Heart right ventricle (tissue), 16 donors: Measurements from ENCODE around the gene ABI1. TPM values are rescaled to one million over a fixed set of nuclear protein-coding genes. Genes with fewer than 3 reads are reported as not detected.

Experiments used
- ATAC-seq, 8 donors: fragments of 200-7000 bp; cut with Tn5 transposase; one replicate each; pipeline ENCODE4 v1.9.1; 2020; ENCODE audit warnings: mild to moderate bottlenecking in 8 of 8, moderate library complexity in 8 of 8, moderate number of reproducible peaks in 1 of 8
- DNase-seq, 2 donors: peaks; one replicate each; pipeline ENCODE4 v3.0.0-alpha.2; 2020
- H3K27ac ChIP-seq, 10 donors: fragments of 200-600 bp; sonication (generic) in 2 of 10; one replicate each; pipeline versions ENCODE4 v1.5.0 to v1.8.0; 2020 to 2022; ENCODE audit warnings: mild to moderate bottlenecking in 3 of 10
- H3K27me3 ChIP-seq, 7 donors: fragments of 200-600 bp; one replicate each; pipeline ENCODE4 v1.8.0; 2021 to 2022; ENCODE audit warnings: mild to moderate bottlenecking in 2 of 7
- H3K36me3 ChIP-seq, 9 donors: fragments of 200-600 bp; sonication (generic) in 1 of 9; one replicate each; pipeline versions ENCODE4 v1.5.0 to v1.8.0; 2020 to 2022; ENCODE audit warnings: mild to moderate bottlenecking in 2 of 9
- H3K4me1 ChIP-seq, 9 donors: fragments of 200-600 bp; sonication (generic) in 1 of 9; one replicate each; pipeline versions ENCODE4 v1.5.0 to v1.8.0; 2020 to 2022; ENCODE audit warnings: mild to moderate bottlenecking in 4 of 9
- H3K4me3 ChIP-seq, 10 donors: fragments of 200-600 bp; sonication (generic) in 2 of 10; one replicate each; pipeline versions ENCODE4 v1.5.0 to v1.8.0; 2020 to 2022; ENCODE audit warnings: mild to moderate bottlenecking in 7 of 10, moderate library complexity in 2 of 10
- H3K9me3 ChIP-seq, 11 donors: fragments of 200-600 bp in 10 of 11; sonication (generic) in 2 of 11; one replicate each; pipeline versions ENCODE4 v1.5.0 to v1.8.0; 2013 to 2022; ENCODE audit warnings: mild to moderate bottlenecking in 2 of 11, control low read depth in 1 of 11, moderate library complexity in 1 of 11
- WGBS, 2 donors: extraction: QIAGEN DNeasy Blood & Tissue Kit; methylation state at CpG; one replicate each; pipeline ENCODE4 v1.1.7; 2013; ENCODE audit warnings: inconsistent platforms in 1 of 2; 5-methylcytosine and 5-hydroxymethylcytosine counted together
- intact Hi-C, 10 donors: fragments of 100-400 bp; cut with DNase I; formaldehyde crosslinking; loops; one replicate each; pipeline versions ENCODE4 v1.11.1 to v1.14.2; 2022
- polyA plus RNA-seq, 2 donors: library from polyadenylated mRNA; stranded (reverse); fragments of 200-250 nt; gene quantifications; one replicate each; pipeline ENCODE4 v1.2.3, GENCODE V29; 2013
- total RNA-seq, 10 donors: library from RNA; stranded (reverse); fragmentation: NEBNext Ultra II Directional in 3 of 10; extraction: Animal tissue kit (Norgen Biotek cat#: 25700) in 3 of 10; gene quantifications; one replicate each; pipeline versions ENCODE4 v1.2.1 to v1.2.4, GENCODE V29; 2021 to 2023
- TF ChIP-seq, protein P1 (sequence below), 9 donors: fragments of 200-600 bp; sonication (generic) in 2 of 9; IDR thresholded peaks; one replicate each; pipeline versions ENCODE4 v1.5.0 to v1.8.0; 2021 to 2022; ENCODE audit warnings: antibody characterized with exemption in 9 of 9, mild to moderate bottlenecking in 5 of 9, moderate library complexity in 1 of 9
- donor health status: Arrhythmogenic right ventricular cardiomyopathy.
- donor health status: ischemic (EF 13 %, LVEDD 7.1; RV severe dilation, severe dysfunction).
- donor health status: healthy with polysubstance abuse.
- donor health status: DM: no; HTN: yes; CAD: no.
- donor health status: DM: no; HTN: no; CAD: no.
- donor health status: ischemic (EF 25% LVEDD 6.9; RV normal size, moderate dysfunction).
- donor health status: ischemic (EF 25% LVEDD 5.7; RV mildly dilated, moderate dysfunction).
- donor health status: healthy.
- donor health status: DM: yes; HTN: yes; CAD: no.
- donor health status: Ischemic cardiomyopathy.
- donor health status: ischemic (EF 35%, LVEDD 5.7; RV mildly dilated, moderate dysfunction).
- donor health status: nonischemic (EF 11% LVEDD 7.7; RV severe dilation, severe dysfunction).
- donor health status: DM: yes; HTN: yes; CAD: no.
- donor health status: PGD.
- donor health status: ischemic (EF 29% LVEDD 5.4; RV normal size, mild dysfunction).
- donor health status: nonischemic (EF 23%, LVEDD 6.1; RV moderate dilation, normal function).

The ABI1 gene
- total and polyA plus RNA-seq, 12 donors, result 14.6 to 39.3 (median 27.6) TPM

DNA sequence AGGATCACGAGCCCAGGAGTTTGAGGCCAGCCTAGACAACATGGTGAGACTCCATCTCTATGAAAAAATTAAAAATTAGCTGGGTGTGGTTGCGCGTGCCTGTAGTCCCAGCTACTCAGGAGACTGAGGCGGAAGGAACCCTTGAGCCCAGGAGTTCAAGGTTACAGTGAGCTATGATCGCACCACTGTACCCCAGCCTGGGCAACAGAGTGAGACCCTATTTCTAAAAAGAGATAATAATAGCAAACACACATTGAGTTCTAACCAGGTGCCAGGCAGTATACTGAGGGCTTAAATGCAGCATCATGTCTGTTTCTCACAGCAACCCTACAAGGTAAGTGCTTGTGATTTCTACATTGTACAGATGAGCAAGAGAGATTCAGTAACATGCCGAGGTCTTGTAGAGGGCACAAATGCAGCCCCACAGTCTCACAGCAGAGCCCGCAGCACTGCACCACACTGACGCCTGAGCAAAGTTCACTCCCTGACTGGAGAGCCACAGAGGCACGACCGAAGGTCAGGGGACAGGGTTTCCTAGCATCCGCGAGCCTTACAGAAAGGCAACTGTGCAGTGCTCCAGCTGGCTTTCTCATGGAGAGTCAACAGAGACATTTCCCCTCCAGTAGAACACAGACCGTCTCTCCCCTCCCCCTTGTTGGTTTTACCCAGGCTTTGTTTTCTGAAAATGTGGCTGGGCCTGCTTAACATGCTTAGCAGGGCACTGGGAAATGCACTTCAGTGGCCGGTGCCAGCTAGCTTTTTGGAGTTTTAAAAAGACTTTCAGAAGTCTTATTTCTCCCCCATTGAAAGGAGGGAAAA lies 126.8 kb downstream of the ABI1 start:
- H3K27me3 ChIP-seq, result no peaks in the 10 kb centered on the region
- no peaks in the 10 kb centered on the region for H3K9me3 ChIP-seq
- no peak for DNase-seq
- H3K27ac ChIP-seq, result no peak overlapping the region
- peaks cover 0 to 79% (median 7%) of the 10 kb centered on the region in 9 donors for H3K36me3 ChIP-seq
- ATAC-seq, result peak in 1 of 8 donors; percentile 20
- peaks cover 0 to 13% (median 0%) of the 10 kb centered on the region in 9 donors for H3K4me1 ChIP-seq
- TF ChIP-seq, protein P1, sequence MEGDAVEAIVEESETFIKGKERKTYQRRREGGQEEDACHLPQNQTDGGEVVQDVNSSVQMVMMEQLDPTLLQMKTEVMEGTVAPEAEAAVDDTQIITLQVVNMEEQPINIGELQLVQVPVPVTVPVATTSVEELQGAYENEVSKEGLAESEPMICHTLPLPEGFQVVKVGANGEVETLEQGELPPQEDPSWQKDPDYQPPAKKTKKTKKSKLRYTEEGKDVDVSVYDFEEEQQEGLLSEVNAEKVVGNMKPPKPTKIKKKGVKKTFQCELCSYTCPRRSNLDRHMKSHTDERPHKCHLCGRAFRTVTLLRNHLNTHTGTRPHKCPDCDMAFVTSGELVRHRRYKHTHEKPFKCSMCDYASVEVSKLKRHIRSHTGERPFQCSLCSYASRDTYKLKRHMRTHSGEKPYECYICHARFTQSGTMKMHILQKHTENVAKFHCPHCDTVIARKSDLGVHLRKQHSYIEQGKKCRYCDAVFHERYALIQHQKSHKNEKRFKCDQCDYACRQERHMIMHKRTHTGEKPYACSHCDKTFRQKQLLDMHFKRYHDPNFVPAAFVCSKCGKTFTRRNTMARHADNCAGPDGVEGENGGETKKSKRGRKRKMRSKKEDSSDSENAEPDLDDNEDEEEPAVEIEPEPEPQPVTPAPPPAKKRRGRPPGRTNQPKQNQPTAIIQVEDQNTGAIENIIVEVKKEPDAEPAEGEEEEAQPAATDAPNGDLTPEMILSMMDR (IDR thresholded peaks at IDR 0.05), result no peak
- H3K4me3 ChIP-seq, result no peak overlapping the region
- intact Hi-C loops, result no loop called here
- 82 to 88% methylated on average over 14 of the region's 14 CpGs for WGBS, 2 donors

DNA sequence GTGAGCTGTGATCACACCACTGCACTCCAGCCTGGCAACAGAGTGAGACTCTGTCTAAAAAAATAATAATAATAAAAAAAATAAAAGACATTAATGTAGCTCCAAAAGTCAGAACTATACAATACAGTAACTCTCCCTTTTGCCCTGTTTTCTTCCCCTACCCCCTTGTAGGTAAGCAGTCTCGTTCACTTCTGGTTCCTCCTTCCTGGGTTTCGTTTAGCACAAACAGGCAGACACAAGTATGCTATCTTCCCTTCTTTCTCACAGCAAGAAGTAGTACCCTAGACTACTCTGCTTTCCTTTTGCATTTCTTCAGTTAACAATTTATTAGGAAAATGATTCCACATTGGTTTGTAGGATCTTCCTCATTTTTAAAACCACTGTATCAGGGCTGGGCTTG lies 130.2 kb downstream of the ABI1 start:
- intact Hi-C loops, result no loop called here
- H3K4me1 ChIP-seq, result peaks cover 0 to 6% (median 0%) of the 10 kb centered on the region in 9 donors
- no peak for DNase-seq
- TF ChIP-seq, protein P1 (IDR thresholded peaks at IDR 0.05), result no peak
- ATAC-seq, result no peak
- 87 to 96% methylated on average over 2 of the region's 2 CpGs for WGBS, 2 donors
- H3K27me3 ChIP-seq, result no peaks in the 10 kb centered on the region
- no peak overlapping the region for H3K4me3 ChIP-seq
- H3K36me3 ChIP-seq, result peaks cover 0 to 82% (median 3%) of the 10 kb centered on the region in 9 donors
- no peaks in the 10 kb centered on the region for H3K9me3 ChIP-seq
- no peak overlapping the region for H3K27ac ChIP-seq

DNA sequence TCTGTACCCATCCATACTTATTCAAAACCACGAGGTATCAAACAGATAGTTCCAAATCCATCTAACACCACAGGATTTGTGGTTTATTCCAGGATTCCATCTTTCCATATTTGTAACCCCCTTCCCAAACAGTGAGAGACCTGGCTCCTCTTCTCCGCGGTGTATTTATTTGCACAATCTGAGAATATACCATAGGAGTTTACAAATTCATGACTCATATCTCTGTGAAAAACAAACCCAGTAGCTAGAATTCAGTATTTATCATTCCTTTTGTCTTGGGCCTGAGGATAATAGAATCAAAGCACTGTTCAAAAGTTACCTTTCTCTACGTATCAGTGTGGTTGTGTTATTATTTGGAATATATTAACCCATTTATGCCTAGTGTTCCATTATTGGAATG lies 131.4 kb downstream of the ABI1 start:
- Histone ChIP-seq H3K27me3 (no peaks in the 10 kb centered on the region), H3K4me3 (no peak overlapping the region), H3K27ac (no peak overlapping the region), H3K9me3 (no peaks in the 10 kb centered on the region), H3K36me3 (peaks cover 0 to 84% (median 5%) of the 10 kb centered on the region in 9 donors), H3K4me1 (peaks cover 0 to 6% (median 0%) of the 10 kb centered on the region in 9 donors)
- TF ChIP-seq, protein P1 (IDR thresholded peaks at IDR 0.05), result no peak
- DNase-seq (no peak), ATAC-seq (no peak)
- intact Hi-C loops, result loop anchor here in 4 of 10 donors (5.0 kb wide), 2 partner anchors 133 to 153 kb away; partner anchors contain the start of gene ABI1 (in 3 of the 4)
- 78 to 94% methylated on average over 4 of the region's 4 CpGs for WGBS, 2 donors

DNA sequence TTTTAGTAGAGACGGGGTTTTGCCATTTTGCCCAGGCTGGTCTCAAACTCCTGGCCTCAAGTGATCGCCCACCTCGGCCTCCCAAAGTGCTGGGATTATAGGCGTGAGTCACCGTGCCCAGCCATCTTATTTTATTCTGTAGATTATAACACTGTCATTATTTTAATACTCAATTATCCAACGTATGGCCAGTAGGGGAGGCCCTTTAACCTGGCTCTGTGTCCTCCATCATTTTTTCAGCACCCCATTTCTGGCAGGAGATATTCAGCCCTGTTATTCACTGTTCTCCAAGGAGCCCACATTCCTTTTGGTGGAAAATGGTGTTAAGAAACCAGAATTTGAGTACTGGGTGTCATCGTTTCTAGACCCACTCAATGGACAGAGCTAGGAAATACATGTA lies 131.8 kb downstream of the ABI1 start:
- H3K27me3 ChIP-seq, result no peaks in the 10 kb centered on the region
- H3K27ac ChIP-seq, result no peak overlapping the region
- peaks cover 0 to 84% (median 5%) of the 10 kb centered on the region in 9 donors for H3K36me3 ChIP-seq
- H3K4me3 ChIP-seq, result no peak overlapping the region
- intact Hi-C loops, result loop anchor here in 4 of 10 donors (5.0 kb wide), 2 partner anchors 133 to 153 kb away; partner anchors contain the start of gene ABI1 (in 3 of the 4)
- DNase-seq, result no peak
- peaks cover 0 to 6% (median 0%) of the 10 kb centered on the region in 9 donors for H3K4me1 ChIP-seq
- no peak for ATAC-seq
- TF ChIP-seq, protein P1 (IDR thresholded peaks at IDR 0.05), result no peak
- no peaks in the 10 kb centered on the region for H3K9me3 ChIP-seq
- WGBS, 2 donors, result 93 to 94% methylated on average over 7 of the region's 7 CpGs
